Kidney (tissue), 14 donors: ENCODE measurements around the gene SRF. TPM values are rescaled to one million over a fixed set of nuclear protein-coding genes. Genes with fewer than 3 reads are reported as not detected.

Experiments used
- DNase-seq, 5 donors: peaks; one replicate each; pipeline ENCODE4 v3.0.0-alpha.2; 2013 to 2020
- FAIRE-seq: peaks from 2 replicates; lab custom pipeline; 2012; peaks lifted over from hg19 to GRCh38; lab: Jason Lieb, UNC
- H3K27ac ChIP-seq, 2 donors: one replicate each; pipeline ENCODE4 v1.7.0; 2013; ENCODE audit warnings: low read depth in 2 of 2, low read length in 2 of 2, inconsistent platforms in 1 of 2
- H3K27me3 ChIP-seq: one replicate; pipeline ENCODE4 v1.7.1; 2013; ENCODE audit warnings: low read length, inconsistent platforms; ENCODE audit not compliant: control insufficient read depth, insufficient read depth
- H3K36me3 ChIP-seq, 3 donors: one replicate each; pipeline versions ENCODE4 v1.7.0 to v1.7.1; 2013; ENCODE audit warnings: low read length in 3 of 3, control low read depth in 1 of 3, inconsistent platforms in 1 of 3; ENCODE audit not compliant: insufficient read depth in 3 of 3, control insufficient read depth in 2 of 3
- H3K4me1 ChIP-seq, 3 donors: one replicate each; pipeline versions ENCODE4 v1.7.0 to v1.7.1; 2013; ENCODE audit warnings: low read length in 3 of 3, inconsistent platforms in 1 of 3, low read depth in 1 of 3; ENCODE audit not compliant: control insufficient read depth in 2 of 3, insufficient read depth in 2 of 3
- H3K4me3 ChIP-seq, 3 donors: one replicate each; pipeline versions ENCODE4 v1.7.0 to v1.8.1; 2013; ENCODE audit warnings: low read length in 3 of 3, control low read depth in 1 of 3, inconsistent platforms in 1 of 3
- H3K9ac ChIP-seq, 3 donors: one replicate each; pipeline versions ENCODE4 v1.7.0 to v1.7.1; 2013; ENCODE audit warnings: low read length in 3 of 3, control low read depth in 1 of 3, inconsistent platforms in 1 of 3
- H3K9me3 ChIP-seq, 3 donors: one replicate each; pipeline versions ENCODE4 v1.7.0 to v1.7.1; 2013; ENCODE audit warnings: low read length in 3 of 3, control low read depth in 1 of 3, inconsistent platforms in 1 of 3; ENCODE audit not compliant: control insufficient read depth in 2 of 3, insufficient read depth in 1 of 3
- intact Hi-C: fragments of 100-400 bp; cut with DNase I; formaldehyde crosslinking; loops from one replicate; pipeline ENCODE4 v1.11.1; 2022
- polyA plus RNA-seq: library from polyadenylated mRNA; stranded (reverse); fragments of 350-450 nt; fragmentation: Illumina TruSeq; extraction: RNeasy Lipid Tissue Mini Kit (QIAGEN cat#74804); gene quantifications from one replicate; pipeline ENCODE4 v1.2.3, GENCODE V29; 2014; ENCODE audit warnings: low read depth, low replicate concordance; ENCODE audit not compliant: insufficient read depth
- total RNA-seq: library from RNA; stranded (reverse); fragmentation: NEBNext Ultra II Directional; extraction: Animal tissue kit (Norgen Biotek cat#: 25700); gene quantifications from one replicate; pipeline ENCODE4 v1.2.1, GENCODE V29; 2021
- TF ChIP-seq, protein P1 (sequence below): IDR thresholded peaks from 3 replicates; pipeline ENCODE4 v1.5.1; 2012; ENCODE audit warnings: mild to moderate bottlenecking, moderate library complexity, borderline replicate concordance; ENCODE audit not compliant: insufficient read depth; ENCODE audit errors: extremely low read depth
- donor health status: control.
- donor health status: control.
- donor health status: control.
- donor health status: control.
- donor health status: control.
- donor health status: DM: yes; HTN: yes; CAD: no.
- donor health status: Normal renal cell carcinoma (clear cell type).

SRF gene
- total and polyA plus RNA-seq, 2 donors from 2014 or later: 13.8 to 30.6 TPM

DNA sequence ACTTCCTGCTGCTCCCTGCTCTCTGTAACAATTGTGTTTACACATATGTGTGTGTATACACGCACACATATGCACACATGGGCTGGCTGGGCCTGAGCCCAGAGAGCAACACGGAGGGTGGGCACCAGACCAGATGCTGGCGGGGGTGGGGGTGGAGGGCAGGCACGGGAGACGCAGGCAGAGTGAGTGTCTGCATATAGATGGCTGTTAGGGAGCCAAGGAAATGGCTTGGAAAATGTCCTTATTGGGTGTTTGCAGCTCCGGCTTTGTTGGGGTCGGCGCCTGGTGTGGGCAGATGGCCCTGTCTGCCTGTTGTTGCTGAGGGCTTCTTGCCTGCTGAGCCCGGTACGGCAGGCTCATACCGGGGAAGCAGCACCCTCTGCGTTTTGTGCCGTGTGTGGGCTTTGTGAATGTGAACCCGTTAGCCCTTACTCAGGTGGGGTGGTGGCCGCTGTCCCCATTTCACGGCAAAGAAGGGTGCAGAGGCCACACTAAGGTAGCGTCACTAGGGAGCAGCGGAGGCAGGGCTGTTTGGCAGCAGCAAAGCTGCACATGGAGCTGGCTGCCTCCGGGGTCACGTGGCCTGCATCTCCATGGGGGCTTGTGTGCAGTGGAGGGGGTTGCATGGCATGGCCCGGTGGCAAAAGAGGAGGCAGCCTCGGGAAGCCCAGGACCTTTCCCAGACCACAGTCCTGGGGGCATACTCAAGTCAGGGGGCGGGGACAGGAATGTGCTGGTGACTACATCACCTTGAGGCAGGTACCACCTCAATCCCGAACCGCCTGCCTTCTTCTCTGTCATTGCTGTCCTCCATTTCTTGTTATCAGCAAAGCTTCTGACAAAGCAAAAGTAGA is 47.4 kb upstream of the SRF start:
- intact Hi-C loops: no loop called here
- peaks cover 0 to 16% (median 0%) of the 10 kb centered on the region in 3 donors for H3K4me1 ChIP-seq
- DNase-seq (peak in 2 of 5 donors; percentile 40 to 74), FAIRE-seq (no peak)
- TF ChIP-seq, protein P1, sequence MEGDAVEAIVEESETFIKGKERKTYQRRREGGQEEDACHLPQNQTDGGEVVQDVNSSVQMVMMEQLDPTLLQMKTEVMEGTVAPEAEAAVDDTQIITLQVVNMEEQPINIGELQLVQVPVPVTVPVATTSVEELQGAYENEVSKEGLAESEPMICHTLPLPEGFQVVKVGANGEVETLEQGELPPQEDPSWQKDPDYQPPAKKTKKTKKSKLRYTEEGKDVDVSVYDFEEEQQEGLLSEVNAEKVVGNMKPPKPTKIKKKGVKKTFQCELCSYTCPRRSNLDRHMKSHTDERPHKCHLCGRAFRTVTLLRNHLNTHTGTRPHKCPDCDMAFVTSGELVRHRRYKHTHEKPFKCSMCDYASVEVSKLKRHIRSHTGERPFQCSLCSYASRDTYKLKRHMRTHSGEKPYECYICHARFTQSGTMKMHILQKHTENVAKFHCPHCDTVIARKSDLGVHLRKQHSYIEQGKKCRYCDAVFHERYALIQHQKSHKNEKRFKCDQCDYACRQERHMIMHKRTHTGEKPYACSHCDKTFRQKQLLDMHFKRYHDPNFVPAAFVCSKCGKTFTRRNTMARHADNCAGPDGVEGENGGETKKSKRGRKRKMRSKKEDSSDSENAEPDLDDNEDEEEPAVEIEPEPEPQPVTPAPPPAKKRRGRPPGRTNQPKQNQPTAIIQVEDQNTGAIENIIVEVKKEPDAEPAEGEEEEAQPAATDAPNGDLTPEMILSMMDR: no peak
- no peak overlapping the region for H3K9ac ChIP-seq
- H3K4me3 ChIP-seq: no peak overlapping the region
- H3K36me3 ChIP-seq: no peaks in the 10 kb centered on the region
- H3K27me3 ChIP-seq: no peaks in the 10 kb centered on the region
- H3K27ac ChIP-seq: no peak overlapping the region
- H3K9me3 ChIP-seq: no peaks in the 10 kb centered on the region

DNA sequence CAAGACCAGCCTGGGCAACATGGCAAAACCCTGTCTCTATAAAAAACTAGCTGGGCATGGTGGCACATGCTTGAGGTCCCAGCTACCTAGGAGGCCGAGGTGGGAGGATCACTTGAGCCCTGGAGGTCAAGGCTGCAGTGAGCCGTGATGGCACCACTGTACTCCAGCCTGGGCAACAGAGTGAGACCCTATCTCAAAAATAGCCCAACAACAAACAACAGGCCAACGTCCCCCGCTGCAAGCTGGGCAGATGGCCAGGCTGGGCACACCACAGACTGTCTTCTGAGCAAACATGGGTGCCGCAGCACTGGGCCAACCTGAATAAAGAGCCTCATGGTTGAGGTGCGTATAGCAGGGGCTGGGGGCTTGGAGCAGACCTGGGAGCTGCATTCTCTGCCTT is 46.6 kb upstream of the SRF start:
- H3K4me1 ChIP-seq: peaks cover 0 to 18% (median 0%) of the 10 kb centered on the region in 3 donors
- TF ChIP-seq, protein P1: no peak
- no peak overlapping the region for H3K27ac ChIP-seq
- no peaks in the 10 kb centered on the region for H3K9me3 ChIP-seq
- no peaks in the 10 kb centered on the region for H3K36me3 ChIP-seq
- H3K27me3 ChIP-seq: no peaks in the 10 kb centered on the region
- no peak overlapping the region for H3K4me3 ChIP-seq
- no peak for FAIRE-seq
- H3K9ac ChIP-seq: no peak overlapping the region
- intact Hi-C loops: no loop called here
- DNase-seq: peak in 2 of 5 donors; percentile 36 to 39

DNA sequence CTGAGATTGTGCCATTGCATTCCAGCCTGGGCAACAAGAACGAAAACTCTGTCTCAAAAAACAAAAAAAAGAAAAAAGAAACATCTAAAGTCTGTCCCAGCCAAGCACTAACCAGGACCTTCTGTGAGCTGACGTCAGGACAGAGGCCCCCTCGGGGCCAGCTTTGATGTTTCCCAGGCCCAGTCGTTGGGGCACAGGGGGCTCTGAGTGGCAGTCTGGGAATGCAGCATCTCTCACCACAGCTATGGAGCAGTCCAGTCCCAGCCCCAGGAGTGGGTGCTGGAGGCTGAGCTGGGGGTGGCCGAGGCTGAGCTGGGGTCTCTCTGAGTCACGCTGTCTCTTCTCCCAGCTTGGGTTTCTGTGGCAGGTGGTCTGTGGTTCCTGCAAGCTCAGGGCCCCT is 46.0 kb upstream of the SRF start:
- TF ChIP-seq, protein P1: no peak
- DNase-seq: peak in 2 of 5 donors; percentile 44 to 56
- H3K27me3 ChIP-seq: no peaks in the 10 kb centered on the region
- H3K27ac ChIP-seq: no peak overlapping the region
- H3K4me3 ChIP-seq: no peak overlapping the region
- peaks cover 0 to 20% (median 0%) of the 10 kb centered on the region in 3 donors for H3K4me1 ChIP-seq
- H3K9ac ChIP-seq: no peak overlapping the region
- no peak for FAIRE-seq
- intact Hi-C loops: no loop called here
- no peaks in the 10 kb centered on the region for H3K9me3 ChIP-seq
- H3K36me3 ChIP-seq: no peaks in the 10 kb centered on the region
